Measurements from ENCODE around the gene CFAP251. TPM values are rescaled to one million over a fixed set of nuclear protein-coding genes. Genes with fewer than 3 reads are reported as not detected.

CFAP251 gene
- total RNA-seq, 1 donor from 2014 or later, result 4.7 TPM

- H3K4me1 ChIP-seq (ENCODE audit: insufficient read depth, low read length), result peaks cover 6% of the 10 kb centered on the region
- Mint-ChIP-seq H3K27me3 (ENCODE audit: low read depth, unreplicated experiment) (no peaks in the 10 kb centered on the region), H3K27ac (ENCODE audit: unreplicated experiment) (no peak overlapping the region), H3K4me1 (ENCODE audit: low read depth, unreplicated experiment) (peaks cover 6% of the 10 kb centered on the region), H3K9me3 (ENCODE audit: unreplicated experiment) (no peaks in the 10 kb centered on the region), H3K36me3 (ENCODE audit: low read depth, unreplicated experiment) (no peaks in the 10 kb centered on the region), H3K4me3 (ENCODE audit: unreplicated experiment) (no peak overlapping the region)
- H4K20me1 ChIP-seq (ENCODE audit: insufficient read depth, low read length), result no peaks in the 10 kb centered on the region
- H3K27me3 ChIP-seq (ENCODE audit: insufficient read depth, low read length), result no peaks in the 10 kb centered on the region
- no peak overlapping the region for H3K9ac ChIP-seq (ENCODE audit: low read length)
- no peaks in the 10 kb centered on the region for H3K79me2 ChIP-seq (ENCODE audit: insufficient read depth, low read length)
- H2AFZ ChIP-seq (ENCODE audit: low read depth, low read length), result no peak overlapping the region
- H3K4me2 ChIP-seq (ENCODE audit: low read length), result no peak overlapping the region
- no peaks in the 10 kb centered on the region for H3K36me3 ChIP-seq (ENCODE audit: insufficient read depth, low read length)
- FAIRE-seq (no peak), DNase-seq (ENCODE audit: low read depth) (no peak)
- TF ChIP-seq EZH2 (IDR thresholded peaks at IDR 0.05; ENCODE audit: insufficient read depth, low read length) (no peak), CTCF (IDR thresholded peaks at IDR 0.05; ENCODE audit: insufficient read depth, low read depth, low read length) (no peak)
- H3K4me3 ChIP-seq (ENCODE audit: insufficient read depth, low read depth, low read length), result no peak overlapping the region
- no peak overlapping the region for H3K27ac ChIP-seq (ENCODE audit: low read depth, low read length)
- no peaks in the 10 kb centered on the region for H3K9me3 ChIP-seq (ENCODE audit: insufficient read depth, low read depth, low read length)
Observed at GRCh38 chr12:121871467-121871866, 46.9 kb upstream of the CFAP251 start.

GRCh38 chr12:121872546-121873215, 45.7 kb upstream of the CFAP251 start:
- peak overlapping the region; percentile 5 for H3K4me3 Mint-ChIP-seq (ENCODE audit: unreplicated experiment)
- no peaks in the 10 kb centered on the region for H3K36me3 Mint-ChIP-seq (ENCODE audit: low read depth, unreplicated experiment)
- DNase-seq (ENCODE audit: low read depth) (peak; percentile 93), FAIRE-seq (peak; percentile 43)
- H3K4me3 ChIP-seq (ENCODE audit: insufficient read depth, low read depth, low read length), result no peak overlapping the region
- H3K27me3 Mint-ChIP-seq (ENCODE audit: low read depth, unreplicated experiment), result peaks cover under 1% of the 10 kb centered on the region
- TF ChIP-seq CTCF (IDR thresholded peaks at IDR 0.05; ENCODE audit: insufficient read depth, low read depth, low read length) (no peak), EZH2 (IDR thresholded peaks at IDR 0.05; ENCODE audit: insufficient read depth, low read length) (no peak)
- peaks cover 6% of the 10 kb centered on the region for H3K4me1 Mint-ChIP-seq (ENCODE audit: low read depth, unreplicated experiment)
- H3K79me2 ChIP-seq (ENCODE audit: insufficient read depth, low read length), result no peaks in the 10 kb centered on the region
- peak overlapping the region; percentile 37 for H3K9ac ChIP-seq (ENCODE audit: low read length)
- H3K4me1 ChIP-seq (ENCODE audit: insufficient read depth, low read length), result peaks cover 6% of the 10 kb centered on the region
- no peaks in the 10 kb centered on the region for H3K27me3 ChIP-seq (ENCODE audit: insufficient read depth, low read length)
- peak overlapping the region; percentile 30 for H3K27ac ChIP-seq (ENCODE audit: low read depth, low read length)
- no peaks in the 10 kb centered on the region for H3K9me3 Mint-ChIP-seq (ENCODE audit: unreplicated experiment)
- H3K9me3 ChIP-seq (ENCODE audit: insufficient read depth, low read depth, low read length), result no peaks in the 10 kb centered on the region
- peak overlapping the region; percentile 70 for H3K27ac Mint-ChIP-seq (ENCODE audit: unreplicated experiment)
- peak overlapping the region; percentile 49 for H3K4me2 ChIP-seq (ENCODE audit: low read length)
- no peaks in the 10 kb centered on the region for H4K20me1 ChIP-seq (ENCODE audit: insufficient read depth, low read length)
- peak overlapping the region; percentile 46 for H2AFZ ChIP-seq (ENCODE audit: low read depth, low read length)
- no peaks in the 10 kb centered on the region for H3K36me3 ChIP-seq (ENCODE audit: insufficient read depth, low read length)

GRCh38 chr12:121873216-121873569, 45.2 kb upstream of the CFAP251 start:
- H3K36me3 Mint-ChIP-seq (ENCODE audit: low read depth, unreplicated experiment), result no peaks in the 10 kb centered on the region
- no peaks in the 10 kb centered on the region for H3K9me3 Mint-ChIP-seq (ENCODE audit: unreplicated experiment)
- peak overlapping the region; percentile 70 for H3K27ac Mint-ChIP-seq (ENCODE audit: unreplicated experiment)
- peaks cover 6% of the 10 kb centered on the region for H3K4me1 Mint-ChIP-seq (ENCODE audit: low read depth, unreplicated experiment)
- FAIRE-seq (no peak), DNase-seq (ENCODE audit: low read depth) (no peak)
- Histone ChIP-seq H3K4me2 (ENCODE audit: low read length) (peak overlapping the region; percentile 49), H2AFZ (ENCODE audit: low read depth, low read length) (no peak overlapping the region), H3K4me3 (ENCODE audit: insufficient read depth, low read depth, low read length) (no peak overlapping the region), H4K20me1 (ENCODE audit: insufficient read depth, low read length) (no peaks in the 10 kb centered on the region), H3K9ac (ENCODE audit: low read length) (no peak overlapping the region), H3K4me1 (ENCODE audit: insufficient read depth, low read length) (peaks cover 6% of the 10 kb centered on the region), H3K27me3 (ENCODE audit: insufficient read depth, low read length) (no peaks in the 10 kb centered on the region), H3K27ac (ENCODE audit: low read depth, low read length) (peak overlapping the region; percentile 7), H3K79me2 (ENCODE audit: insufficient read depth, low read length) (no peaks in the 10 kb centered on the region), H3K9me3 (ENCODE audit: insufficient read depth, low read depth, low read length) (no peaks in the 10 kb centered on the region), H3K36me3 (ENCODE audit: insufficient read depth, low read length) (no peaks in the 10 kb centered on the region)
- H3K27me3 Mint-ChIP-seq (ENCODE audit: low read depth, unreplicated experiment), result peaks cover 4% of the 10 kb centered on the region
- no peak overlapping the region for H3K4me3 Mint-ChIP-seq (ENCODE audit: unreplicated experiment)
- TF ChIP-seq CTCF (IDR thresholded peaks at IDR 0.05; ENCODE audit: insufficient read depth, low read depth, low read length) (no peak), EZH2 (IDR thresholded peaks at IDR 0.05; ENCODE audit: insufficient read depth, low read length) (no peak)

Measured in astrocyte (in vitro differentiated cells and primary cell).